DMS153 treated with DMSO at 0.1 percent for 48 hours (cell line): Measurements from ENCODE around the gene AK2.
A peak's percentile ranks its signal among the peaks of the same experiment; 100 is the strongest.
"Not testable (repeated sequence)": the region's sequence is repeated elsewhere in the genome, so short reads cannot be mapped to it uniquely, and the experiment has no call there.

Experiments used
- DNase-seq: peaks from one replicate; lab custom pipeline; 2025; ENCODE audit not compliant: unreplicated experiment; lab: John Stamatoyannopoulos, UW

AK2 gene

DNA sequence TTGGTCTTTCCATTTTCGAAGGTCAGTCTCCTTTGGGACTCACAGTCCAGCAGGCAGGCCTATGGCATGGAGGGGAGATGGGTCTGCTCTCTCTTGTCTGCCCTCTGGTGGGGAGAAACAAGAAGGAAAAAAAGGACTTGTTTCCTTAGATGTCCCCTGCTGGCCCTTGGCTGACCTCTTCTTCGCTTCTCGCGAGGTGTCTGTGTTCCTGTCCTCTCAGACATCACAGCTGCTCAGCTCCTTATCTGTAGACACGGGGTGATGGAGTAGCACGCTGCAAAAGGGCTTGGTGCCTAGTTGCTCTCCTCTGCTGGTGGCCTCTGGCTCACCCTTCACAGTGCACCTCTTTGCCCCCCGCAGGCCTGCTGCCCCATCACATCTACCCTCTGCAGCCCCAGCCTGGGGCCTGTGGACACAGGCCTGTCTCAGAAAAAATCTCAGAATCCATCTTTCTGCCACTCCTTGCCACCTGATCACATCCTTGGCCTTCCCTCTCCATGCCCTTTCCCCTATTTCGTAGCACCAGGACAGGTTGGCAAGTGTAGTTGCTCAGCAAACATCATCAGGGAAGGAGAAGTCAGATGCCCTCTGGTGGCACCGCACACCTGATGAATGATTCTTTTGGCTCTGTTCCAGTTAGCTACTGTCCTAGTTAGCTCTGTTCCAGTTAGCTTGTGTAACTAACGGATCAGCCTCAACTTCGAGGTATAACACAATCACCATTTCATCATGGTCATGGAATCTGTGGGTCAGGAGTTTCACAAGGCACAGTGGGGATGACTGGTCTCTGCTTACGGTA is 18.7 kb upstream of the AK2 start:
- peak; percentile 64 for DNase-seq

- DNase-seq, result no peak
These were observed 13.8 kb upstream of the AK2 start for GRCh38 chr1:33050221-33051076.

DNA sequence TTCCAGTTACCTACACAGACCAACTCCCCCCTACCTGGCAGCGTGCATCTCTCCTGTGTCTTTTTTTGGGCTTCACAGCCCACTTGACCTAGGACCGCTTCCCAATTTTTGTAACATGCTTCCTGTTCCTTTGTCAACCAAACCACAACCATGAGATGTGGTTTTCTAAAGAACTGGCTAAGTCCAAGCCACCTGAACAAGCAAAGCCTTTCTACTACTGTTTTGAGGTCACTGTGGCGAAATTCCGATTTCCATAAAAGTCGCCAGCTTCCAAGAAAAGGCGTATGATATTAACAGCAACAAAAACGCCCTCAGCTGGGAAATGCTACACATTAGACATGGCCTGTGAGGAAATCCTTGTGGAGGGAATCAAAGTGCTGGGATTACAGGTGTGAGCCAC is 12.7 kb upstream of the AK2 start:
- no peak for DNase-seq

GRCh38 chr1:33048426-33048825 is 11.7 kb upstream of the AK2 start:
- DNase-seq, result no peak

GRCh38 chr1:33047839-33048305 is 11.2 kb upstream of the AK2 start:
- no peak for DNase-seq

DNA sequence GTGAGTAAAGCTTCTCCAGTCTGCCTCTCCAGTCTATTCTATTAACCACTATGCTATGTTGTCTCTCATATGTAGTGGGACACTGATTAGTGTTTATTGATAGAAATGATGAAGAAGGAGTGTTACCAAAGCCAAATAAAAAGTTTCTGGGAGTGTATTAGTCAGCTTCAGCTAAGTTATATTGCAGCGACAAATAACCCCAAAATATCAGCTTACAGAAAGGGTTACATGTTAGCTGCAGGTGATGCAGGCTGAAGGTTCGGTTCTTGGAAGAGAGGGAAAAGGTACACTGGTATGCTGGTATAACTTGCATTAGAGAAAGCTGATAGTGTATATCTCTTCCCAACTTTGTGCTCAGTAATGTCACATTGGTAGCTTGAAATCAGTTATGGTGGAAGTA is 10.6 kb upstream of the AK2 start:
- no peak for DNase-seq

DNA sequence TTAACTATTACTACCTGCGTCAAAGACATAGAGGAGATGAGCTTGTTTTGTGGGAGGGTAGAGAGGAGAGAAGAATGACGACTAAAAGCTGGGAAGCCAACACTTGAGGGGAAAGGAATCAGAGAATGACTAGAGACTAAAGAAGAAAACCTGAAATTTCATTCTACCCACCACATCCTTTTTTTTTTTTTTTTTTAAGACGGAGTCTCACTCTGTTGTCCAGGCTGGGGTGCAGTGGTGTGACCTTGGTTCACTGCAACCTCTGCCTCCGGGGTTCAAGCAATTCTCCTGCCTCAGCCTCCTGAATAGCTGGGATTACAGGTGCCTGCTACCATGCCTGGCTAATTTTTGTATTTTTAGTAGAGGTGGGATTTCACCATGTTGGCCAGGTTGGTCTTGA is 9.6 kb upstream of the AK2 start:
- DNase-seq, result not testable (repeated sequence)

DNA sequence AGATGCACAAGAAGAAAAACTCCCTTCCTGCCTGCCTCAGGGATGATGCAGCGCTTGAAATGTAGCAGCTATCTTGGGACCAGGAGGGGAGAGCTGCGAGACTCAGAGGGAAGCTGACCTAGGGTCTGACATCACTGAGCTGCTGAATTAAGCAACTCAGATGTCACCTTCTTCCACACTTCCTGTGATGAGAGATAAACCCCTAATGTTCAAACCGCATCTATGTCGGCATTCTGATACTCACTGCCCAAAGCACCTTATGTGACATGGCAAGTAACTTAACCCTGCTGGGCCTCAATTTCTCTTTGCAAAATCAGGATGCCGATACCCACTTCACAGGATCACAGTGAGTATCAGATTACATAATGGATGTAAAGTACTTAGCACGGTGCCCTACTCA is 9.1 kb upstream of the AK2 start:
- no peak for DNase-seq

DNA sequence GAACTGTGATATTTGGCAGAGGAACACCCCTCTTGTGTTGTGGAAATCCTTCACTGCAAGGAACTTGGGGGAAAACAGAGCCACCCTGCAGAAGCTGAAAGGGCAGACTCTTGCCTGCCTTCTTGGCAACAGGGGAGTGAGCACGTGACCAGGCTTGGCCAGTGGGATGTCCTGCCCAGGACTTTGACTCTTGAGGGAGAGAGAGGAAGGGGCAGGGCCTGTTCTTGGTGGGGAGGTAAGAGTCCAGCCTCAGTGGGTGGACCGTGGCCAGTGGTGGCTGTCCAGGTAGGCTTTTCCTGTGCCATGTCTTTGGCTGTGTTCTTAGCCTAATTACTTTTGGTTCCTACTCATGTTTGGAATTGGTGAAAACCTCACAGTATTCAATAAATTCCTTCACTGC is 8.6 kb upstream of the AK2 start:
- no peak for DNase-seq

DNA sequence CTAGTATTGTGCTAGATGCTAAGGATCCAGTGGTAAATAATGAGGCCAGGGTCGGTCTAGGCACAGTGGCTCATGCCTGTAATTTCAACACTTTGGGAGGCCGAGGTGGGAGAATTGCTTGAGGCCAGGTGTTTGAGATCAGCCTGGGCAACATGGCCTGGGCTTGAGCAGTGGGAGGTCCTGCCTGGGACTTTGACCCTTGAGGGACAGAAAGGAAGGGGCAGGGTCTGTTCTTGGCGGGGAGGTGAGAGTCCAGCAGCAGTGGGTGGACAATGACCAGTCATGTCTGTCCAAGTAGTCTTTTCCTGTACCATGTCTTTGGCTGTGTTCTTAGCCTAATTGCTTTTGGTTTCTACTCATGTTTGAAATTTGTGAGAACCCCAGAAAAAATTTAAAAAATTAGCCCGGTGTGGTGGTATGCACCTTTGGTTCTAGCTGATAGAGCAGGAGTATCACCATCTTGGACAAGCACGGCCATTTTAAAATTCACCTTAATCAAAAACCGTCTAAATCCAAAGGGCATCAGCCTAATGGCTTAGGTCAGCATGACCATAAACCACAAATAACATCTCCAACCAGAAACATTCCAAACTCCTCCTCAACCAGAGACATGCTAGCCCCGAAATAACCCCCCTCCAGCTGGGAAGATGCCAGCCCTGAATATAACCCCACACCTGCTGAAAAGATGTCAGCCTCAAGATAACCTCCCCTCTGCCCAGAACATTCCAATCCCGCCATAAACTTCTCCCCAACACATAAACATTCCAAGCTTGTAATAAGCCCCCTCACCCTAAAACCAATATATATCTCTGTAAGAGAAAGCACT is 6.8 kb upstream of the AK2 start:
- DNase-seq, result no peak

GRCh38 chr1:33042831-33043230 is 6.1 kb upstream of the AK2 start:
- no peak for DNase-seq

DNA sequence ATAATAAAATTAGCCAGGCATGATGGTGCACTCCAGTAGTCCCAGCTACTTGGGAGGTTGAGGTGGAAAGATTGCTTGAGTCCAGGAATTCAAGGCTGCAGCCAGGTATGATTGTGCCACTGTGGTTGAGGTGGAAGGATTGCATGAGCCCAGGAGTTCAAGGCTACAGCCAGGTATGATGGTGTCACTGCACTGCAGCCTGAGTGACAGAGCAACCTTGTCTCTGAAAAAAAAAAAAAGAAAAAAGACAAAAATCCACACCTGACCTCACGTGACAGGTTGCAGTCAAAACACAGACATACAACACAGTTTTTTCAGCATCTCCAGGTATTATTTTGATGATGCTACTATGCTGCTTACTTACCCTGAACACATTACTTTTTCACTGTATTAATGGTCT is 4.3 kb upstream of the AK2 start:
- no peak for DNase-seq

GRCh38 chr1:33039840-33040239 is 3.2 kb upstream of the AK2 start:
- DNase-seq, result no peak

GRCh38 chr1:33036051-33036525 is 595 bp downstream of the AK2 start:
- no peak for DNase-seq

DNA sequence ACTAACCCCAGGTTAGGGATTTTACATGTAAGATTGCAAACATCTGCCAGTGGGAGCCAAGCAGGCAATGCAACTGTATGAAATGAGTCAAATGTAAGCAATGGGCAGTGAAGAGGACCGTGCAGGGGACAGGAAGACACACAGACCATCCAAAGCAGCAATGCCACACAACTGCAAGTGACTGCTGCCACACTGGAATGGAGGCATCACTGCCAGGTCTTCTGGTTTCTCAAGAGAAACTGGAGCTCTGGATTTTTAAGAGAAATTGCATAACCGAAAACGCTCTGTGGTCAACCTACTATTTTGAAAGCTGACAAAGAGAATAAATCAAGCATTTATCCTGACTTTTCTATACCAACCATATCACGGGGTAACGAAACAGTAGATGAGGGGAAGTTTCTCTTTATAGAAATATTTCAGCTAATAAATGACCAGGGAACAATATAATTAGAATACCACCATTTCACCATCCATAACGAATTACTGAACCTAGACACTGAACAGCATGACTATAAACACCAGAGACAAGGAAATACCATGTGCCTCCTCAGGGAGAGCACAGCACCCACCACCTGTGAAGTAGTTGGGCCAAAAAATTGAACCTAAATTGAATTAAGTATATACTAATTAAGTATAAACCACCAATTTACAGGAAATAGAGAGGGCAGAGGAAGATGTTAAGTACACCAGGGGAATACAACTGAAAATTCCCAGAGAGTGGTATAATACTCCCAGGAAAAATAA is 4.4 kb downstream of the AK2 start:
- no peak for DNase-seq

DNA sequence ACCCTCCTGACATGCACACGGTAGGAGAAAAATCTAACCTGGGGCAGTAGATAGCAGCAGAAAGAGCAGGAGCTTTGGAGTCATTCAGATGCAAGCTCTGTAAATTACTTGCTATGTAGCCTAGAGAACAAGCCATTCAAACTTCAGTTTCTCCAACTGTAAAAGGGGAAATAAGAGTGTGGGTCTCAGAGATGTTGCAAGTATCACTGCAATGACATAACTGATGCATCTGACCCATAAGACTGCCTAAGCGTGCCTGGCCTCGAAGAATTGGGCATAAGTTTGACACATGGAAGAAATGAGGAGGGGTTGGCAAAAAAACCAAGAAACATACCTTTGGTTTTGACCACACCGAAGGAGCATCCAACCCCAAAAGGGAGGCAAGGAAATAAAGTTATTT is 5.2 kb downstream of the AK2 start:
- DNase-seq, result no peak

GRCh38 chr1:33030575-33030974 is 6.1 kb downstream of the AK2 start:
- no peak for DNase-seq

- no peak for DNase-seq
These were observed 6.8 kb downstream of the AK2 start for GRCh38 chr1:33029921-33030320.

DNA sequence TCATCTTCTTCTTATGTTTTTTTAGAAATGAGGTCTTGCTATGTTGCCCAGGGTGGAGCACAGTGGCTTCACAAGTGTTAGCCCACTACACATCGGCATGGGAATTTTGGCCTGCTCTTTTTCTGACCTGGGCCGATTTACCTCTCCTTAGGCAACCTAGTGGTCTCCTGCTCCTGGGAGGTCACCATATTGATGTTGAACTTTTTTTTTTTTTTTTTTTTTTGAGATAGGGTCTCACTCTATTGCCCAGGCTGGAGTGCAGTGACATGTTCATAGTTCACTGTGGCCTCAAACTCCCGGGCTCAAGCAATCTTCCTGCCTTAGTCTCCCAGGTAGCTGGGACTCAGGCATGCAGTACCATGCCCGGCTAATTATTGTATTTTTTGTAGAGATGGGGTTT is 7.5 kb downstream of the AK2 start:
- no peak for DNase-seq

DNA sequence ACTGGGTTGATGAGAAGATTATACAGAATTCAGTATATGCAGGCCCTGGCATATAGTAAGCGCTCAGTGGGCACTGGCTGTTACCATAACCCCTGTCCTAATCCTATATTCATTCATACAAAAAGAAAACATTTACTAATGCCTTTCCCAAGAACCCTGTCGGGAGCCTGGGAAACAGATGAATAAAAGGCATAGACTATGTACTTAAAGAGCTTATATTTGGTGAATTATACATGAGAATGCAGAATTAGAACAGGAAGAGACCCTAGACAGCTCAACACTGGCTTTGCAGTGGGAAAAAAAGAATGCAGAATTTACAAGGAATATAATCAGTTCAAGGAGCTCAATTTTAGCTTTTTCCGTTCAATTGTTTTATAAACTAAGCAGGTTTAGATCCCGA is 10.9 kb downstream of the AK2 start:
- no peak for DNase-seq

DNA sequence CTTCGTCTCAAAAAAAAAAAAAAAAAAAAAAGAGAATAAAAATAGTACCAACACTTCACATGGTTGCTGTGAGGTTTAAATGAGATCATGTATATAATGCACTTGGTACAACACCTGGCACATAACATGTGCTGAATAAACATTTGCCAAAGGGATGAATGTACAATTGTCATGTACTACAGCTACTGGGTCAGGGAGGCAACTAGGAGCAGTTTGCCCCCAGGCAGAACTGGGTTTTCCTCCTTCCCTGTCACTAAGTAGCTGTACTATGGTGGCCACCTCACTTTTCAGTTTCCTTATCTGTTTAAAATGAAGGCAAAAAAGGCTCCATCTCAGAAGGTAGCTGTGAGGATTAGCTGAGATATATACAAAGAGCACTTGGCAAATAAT is 11.5 kb downstream of the AK2 start:
- no peak for DNase-seq
